EH (cell line): ENCODE data around the gene RABGAP1.
"Not testable (repeated sequence)": the region's sequence is repeated elsewhere in the genome, so short reads cannot be mapped to it uniquely, and the experiment has no call there.

Experiments used
- DNase-seq: peaks from one replicate; pipeline ENCODE4 v3.0.0-alpha.2; 2015; ENCODE audit warnings: low read depth

The RABGAP1 gene

DNA sequence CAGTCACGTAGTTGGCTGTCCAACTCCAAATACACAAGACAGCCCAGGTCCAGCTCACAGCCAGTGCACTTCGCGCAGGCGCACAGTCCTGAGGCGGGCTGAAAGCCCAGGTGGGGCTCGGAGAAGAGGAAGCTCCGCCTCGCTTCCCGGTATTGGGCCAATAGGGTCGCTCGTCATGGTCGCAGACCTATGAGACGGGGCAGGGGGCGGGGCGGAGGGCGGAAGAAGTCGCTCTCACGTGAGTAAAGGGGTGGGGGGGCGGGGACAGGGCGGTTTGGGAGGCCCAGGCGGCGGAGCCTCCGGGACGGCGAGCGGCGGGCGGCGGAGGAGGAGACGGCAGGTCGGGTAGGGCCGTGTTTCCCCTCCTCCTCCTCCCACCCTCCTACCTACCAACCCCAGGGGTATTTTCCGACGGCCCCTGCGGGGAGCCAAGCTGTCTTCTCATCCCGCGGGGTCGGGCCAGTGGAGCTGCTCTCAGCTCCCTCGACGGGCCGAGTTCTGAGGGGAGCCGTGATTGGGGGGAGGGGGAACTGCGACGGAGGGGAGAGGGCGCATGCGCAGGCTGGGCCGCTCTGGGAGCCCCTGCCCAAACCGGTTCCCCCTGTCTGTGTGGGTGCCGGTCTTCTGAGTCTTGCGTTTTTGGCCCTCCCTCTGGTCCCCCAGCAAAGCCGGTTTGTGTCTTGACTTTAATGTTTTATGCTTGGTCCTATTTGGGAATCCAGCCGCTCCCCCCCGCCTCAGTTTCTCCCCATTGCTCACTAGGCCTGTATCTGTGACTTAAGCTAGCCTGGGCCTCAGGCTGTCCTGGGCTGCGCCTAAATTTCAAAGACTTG is at the start of gene RABGAP1:
Gene RABGAP1 (plus strand): TSS at position 272 of the 833 bp plus-strand sequence. CDS start 16,040 bp downstream, outside the sequence.
- DNase-seq: peak; percentile 99

DNA sequence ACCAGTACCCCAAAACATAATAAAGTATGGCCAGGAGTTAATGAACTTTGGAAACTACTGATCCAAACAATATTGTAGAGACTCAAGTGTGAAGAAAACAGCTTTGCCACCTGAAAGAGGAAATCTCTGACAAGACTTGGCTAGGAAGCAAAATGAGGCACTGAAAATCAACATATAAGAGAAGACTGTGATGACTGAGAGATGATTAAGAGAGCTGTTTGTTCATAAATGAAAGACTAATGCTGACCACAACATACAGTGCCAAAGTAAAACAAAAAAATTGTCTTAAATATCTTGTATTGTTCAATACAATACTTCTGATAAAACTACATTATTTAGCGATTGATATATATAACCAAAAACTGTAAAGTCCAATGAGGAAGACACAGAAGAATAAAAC is 42.9 kb upstream of the RABGAP1 start:
- DNase-seq: peak; percentile 11

- DNase-seq: peak; percentile 38
These were observed 40.0 kb upstream of the RABGAP1 start for GRCh38 chr9:122900791-122901190.

DNA sequence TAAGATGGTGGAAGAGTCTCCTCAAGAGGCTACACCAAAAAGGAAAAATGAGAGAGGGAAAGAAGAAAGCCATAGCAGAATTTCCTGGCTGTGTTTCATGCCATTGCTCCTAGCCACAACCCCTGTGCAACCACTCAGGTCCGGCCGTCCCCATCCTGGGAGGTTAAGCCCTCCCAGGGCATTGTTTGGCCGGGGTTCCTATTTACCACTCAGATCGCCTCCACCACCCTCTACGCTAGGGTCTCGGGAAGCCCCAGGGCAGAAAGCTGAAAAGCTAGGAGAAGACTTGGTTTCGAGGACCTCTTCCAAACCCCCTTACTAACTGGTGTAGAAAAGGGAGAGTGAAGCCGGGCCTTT is 36.4 kb upstream of the RABGAP1 start:
- DNase-seq: peak; percentile 58

- DNase-seq: peak; percentile 100
These were observed 35.8 kb upstream of the RABGAP1 start, which contains the start of gene RC3H2 for GRCh38 chr9:122904823-122905710. TSS of gene RC3H2 (minus strand) at chr9:122905359. CDS start at chr9:122897509, 7,850 bp downstream.

DNA sequence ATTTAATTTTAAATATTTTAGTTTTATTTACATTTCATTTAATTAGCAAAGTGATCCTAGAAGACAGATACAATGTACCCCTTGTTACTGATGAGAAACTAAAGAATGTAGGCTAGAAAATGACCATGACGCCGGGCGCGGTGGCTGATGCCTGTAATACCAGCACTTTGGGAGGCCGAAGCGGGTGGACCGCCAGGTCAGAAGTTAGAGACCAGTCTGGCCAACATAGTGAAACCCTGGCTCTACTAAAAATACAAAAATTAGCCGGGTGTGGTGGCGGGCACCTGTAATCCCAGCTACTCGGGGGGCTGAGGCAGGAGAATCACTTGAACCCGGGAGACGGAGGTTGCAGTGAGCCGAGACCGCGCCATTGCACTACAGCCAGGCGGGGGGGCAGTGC is 34.7 kb upstream of the RABGAP1 start:
- not testable (repeated sequence) for DNase-seq

GRCh38 chr9:122912671-122912963 is 28.2 kb upstream of the RABGAP1 start:
- DNase-seq: no peak

- peak; percentile 91 for DNase-seq
These were observed 27.7 kb upstream of the RABGAP1 start, which contains the start of gene ZBTB6 for GRCh38 chr9:122912964-122913673. TSS of gene ZBTB6 (minus strand) at chr9:122913323. CDS start at chr9:122912072, 1,251 bp downstream.

- no peak for DNase-seq
These were observed 22.5 kb upstream of the RABGAP1 start for GRCh38 chr9:122918310-122918709.

DNA sequence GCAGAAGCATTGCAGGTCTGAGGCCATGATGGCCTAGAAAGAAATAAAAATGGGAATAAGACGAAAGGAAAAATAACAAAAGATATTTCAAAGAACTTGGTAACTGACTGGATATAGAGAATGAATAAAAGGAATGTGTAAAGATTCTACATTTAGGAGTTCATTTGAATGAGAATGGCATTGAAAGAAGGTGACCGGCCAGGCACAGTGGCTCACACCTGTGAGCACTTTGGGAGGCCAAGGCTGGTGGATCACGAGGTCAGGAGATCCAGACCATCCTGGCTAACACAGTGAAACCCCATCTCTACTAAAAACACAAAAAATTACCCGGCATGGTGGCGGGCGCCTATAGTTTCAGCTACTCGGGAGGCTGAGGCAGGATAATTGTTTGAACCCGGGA is 18.1 kb upstream of the RABGAP1 start:
- DNase-seq: no peak

DNA sequence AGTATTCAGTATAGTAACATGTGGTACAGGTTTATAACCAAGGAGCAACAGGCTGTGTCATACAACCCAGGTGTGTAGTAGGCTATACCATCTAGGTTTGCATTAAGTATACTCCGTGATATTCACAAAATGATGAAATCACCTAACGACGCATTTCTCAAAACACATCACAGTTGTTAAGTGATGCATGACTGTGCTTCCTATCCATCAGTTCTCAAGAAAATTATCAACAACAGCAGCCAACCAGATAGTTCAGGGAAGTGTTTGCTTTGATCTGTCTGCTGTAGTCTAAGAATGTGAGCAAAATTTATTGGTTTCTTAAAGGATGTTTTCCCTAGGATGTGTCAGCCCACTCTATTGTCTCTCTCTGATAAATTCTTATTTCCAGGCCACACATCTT is 16.9 kb upstream of the RABGAP1 start:
- DNase-seq: no peak

DNA sequence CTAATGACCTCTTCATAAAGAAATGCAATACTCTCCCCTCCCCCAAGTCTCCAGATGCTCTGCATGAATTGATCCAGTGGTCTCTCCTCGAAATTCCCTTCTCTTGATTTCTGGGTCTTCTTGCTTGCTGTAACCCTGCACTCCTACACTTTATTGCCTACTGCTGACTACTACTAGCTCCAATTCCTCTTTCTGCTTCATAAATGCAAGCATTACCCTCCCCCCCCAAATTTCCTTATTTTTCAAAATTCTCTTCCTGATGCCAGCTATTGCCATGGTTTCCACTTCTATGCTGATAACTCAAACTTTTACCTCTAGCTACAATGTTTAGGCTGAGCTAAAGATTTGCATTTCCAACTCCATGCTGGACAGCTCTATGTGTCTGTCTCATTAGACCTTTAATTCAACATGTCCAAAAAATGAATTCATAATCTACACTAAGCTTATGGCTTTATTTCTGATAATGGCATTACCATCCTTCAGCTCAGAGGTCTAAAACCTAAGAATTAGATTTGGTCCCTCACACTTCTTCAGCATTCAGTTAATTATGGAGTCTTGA is 10.9 kb upstream of the RABGAP1 start:
- DNase-seq: no peak

DNA sequence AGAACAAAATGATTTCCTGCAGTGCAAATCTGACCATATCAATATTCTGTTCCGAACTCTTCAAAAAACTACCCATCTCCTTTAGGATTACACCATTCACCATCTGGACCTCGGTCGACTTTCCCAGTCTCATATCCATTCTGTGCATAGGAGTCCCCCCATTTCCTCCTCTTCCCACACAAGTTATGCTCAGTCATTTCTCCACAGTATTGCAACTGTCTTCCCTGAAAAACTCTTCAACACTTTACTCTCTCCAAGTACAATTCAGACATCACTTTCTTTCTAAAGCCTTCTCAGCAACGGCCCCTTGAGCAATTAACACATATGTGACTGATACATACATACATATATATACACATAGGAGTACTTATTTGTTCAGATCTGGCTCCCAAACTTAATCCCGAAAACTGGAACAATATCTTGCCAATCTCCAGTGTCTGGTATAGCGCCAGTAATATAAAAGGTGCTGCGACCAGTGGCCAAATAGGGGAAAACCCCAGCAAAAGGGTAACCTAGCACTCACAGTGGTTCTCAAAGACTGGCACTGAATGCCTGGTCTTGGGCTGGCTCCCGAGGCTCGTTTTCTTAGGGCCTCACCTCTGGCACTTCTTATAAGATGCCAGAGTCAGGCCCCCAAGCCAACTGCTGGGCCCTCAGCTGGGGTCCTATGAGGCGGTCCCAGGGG is 10.1 kb upstream of the RABGAP1 start:
- peak; percentile 6 for DNase-seq

DNA sequence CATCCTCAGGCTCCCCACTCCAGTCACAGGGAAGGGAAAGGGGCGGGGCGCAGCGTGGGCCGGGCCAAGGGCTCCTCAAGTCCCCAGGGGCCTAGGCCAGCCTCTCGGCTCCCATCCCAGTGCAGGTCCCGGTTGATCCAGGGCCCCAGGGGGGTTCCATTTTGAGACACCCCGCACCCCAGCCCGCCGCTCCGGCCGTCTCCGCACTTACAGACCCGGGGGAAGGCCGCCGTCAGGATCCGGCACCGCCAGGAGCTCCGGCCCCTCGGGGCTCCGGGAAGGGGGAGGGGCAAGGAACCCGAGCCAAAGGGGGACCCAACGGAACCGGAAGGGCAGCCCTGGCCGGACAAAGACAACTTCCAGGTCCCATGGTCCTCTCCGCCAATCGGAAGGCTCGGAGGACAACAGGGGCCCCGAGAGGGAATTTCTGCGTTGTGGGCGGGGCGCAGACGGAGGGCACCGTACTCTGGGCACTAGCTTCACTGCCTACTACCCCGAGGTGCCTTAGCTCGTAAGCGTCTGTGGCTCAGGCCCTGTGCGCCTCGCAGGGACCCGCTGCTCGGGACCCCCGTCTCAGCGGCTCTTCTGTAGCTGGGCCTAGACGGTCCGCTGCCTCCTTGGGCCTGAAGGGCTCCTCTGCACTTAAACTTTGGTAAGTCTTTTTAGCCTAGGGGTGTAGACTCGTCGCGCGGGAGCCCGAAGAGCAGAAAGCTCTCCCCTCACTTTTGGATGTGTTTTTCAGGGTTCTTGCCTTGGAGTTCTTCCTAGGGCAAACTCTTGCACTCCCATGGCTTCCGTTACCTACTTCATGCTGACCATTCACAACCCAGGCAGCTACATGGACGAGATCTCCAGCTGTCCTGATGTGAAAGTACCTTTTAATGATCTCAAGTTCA is 9.3 kb upstream of the RABGAP1 start, which contains the start of gene ZBTB26:
Gene ZBTB26 (minus strand): TSS at position 287 of the 896 bp plus-strand sequence. CDS start 11,578 bp downstream, outside the sequence.
- DNase-seq: peak; percentile 96

GRCh38 chr9:122936464-122936863 is 4.4 kb upstream of the RABGAP1 start:
- no peak for DNase-seq

DNA sequence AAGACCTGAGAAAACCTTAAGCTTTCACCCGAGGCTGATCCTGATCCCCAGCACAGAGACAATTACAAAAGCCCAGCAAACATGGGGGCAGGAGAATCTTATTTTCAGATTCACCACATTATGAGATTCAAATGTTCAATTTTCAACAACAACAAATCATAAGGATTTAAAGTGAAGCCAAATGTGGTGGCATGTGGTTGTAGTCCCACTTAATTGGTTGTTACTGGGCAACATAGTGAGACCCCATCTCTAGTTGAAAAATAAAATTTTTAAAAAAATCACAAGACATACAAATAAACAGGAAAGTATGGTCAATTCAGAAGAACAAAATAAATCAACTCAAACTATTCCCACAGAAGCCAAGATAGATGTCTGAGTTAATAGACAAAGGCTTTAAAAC is 3.9 kb upstream of the RABGAP1 start:
- DNase-seq: no peak

DNA sequence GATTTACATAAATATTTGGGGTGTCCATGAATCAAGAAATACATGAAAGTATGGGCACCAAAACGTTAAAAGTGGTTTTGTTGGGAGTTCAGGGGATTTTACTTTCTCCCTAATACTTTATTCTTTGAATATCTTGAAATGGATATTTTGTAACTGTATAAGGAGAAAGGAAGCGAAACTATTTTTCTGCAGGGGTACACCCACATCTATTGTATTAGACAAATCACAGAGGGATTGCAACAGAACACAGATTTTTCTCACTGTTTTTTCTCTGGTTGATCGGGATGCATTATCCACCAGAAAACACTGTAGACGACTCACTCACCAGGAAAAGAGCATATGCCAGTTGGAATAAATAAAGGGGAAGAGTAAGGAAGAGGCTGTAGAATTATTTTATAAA is 1.2 kb upstream of the RABGAP1 start:
- DNase-seq: no peak

DNA sequence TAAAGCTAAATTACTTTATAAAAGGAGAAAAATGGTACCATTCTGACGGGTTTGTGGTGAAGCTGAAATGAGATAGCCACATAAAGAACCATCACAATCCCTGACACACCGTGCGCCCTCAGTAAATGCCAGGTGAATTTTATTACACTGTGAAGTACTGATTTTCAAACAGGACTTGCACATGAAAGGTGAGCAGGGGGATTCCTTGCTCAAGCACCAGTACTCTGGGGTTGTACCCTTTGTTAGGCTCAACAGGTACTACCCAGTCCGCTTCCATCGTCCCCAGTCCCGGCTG is 419 bp upstream of the RABGAP1 start:
- DNase-seq: no peak

DNA sequence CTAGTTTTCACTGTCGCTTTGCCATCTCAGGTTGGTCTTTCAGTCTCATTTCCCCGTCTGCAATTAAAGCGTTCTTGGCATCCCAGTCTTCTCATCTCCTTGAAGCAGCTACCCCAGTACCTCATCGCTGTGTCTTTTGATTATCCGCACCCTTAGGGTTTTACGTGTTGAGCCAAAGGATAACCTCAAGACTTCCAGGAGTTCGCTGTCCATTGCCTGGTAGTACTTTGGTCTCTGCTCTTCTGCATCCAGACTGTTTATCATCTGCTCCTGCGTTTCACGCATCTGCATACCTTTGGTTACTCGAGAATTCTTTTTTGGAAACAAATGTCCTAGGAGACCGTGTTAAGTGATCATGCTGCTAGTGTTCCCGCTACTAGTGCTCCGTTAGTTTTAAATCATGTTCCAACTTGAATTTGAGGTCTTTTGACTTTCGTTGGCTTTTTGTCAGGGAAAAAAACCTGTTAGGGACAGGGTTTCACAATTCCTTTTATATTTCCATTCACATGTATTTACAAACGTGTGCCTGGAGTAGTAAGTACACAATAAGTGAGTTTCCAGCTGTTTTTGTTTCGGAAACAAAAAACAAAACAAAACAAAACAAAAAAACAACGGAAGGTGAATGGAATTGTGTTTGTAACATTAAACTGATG is 888 bp downstream of the RABGAP1 start:
- DNase-seq: peak; percentile 73
